SK-N-SH (cell line): ENCODE data around the gene PPARGC1A. TPM values are rescaled to one million over a fixed set of nuclear protein-coding genes. Genes with fewer than 3 reads are reported as not detected.

Source experiments
- CTCF ChIA-PET: fragments of 300-600, 350-600 bp; formaldehyde crosslinking; extraction: SDS; loops from one replicate; lab custom pipeline; 2021; lab: Yijun Ruan, JAX
- POLR2A ChIA-PET: fragments of 350-600 bp; sonication (Branson Sonifier 250); formaldehyde crosslinking; extraction: SDS; loops from one replicate; lab custom pipeline; 2020; ENCODE audit warnings: antibody characterized with exemption, inconsistent platforms; lab: Yijun Ruan, JAX
- DNase-seq: peaks from one replicate; pipeline ENCODE4 v3.0.0; 2012
- H2AFZ ChIP-seq: fragments of 200-600 bp; sonication (generic); 2 replicates; pipeline ENCODE4 v1.8.1; 2016; ENCODE audit warnings: antibody characterized with exemption, mild to moderate bottlenecking, low read depth
- H3F3A ChIP-seq: fragments of 200-600 bp; sonication (generic); replicated peaks from 2 replicates; pipeline ENCODE3; 2016; ENCODE audit warnings: antibody characterized with exemption, mild to moderate bottlenecking; ENCODE audit not compliant: insufficient read depth
- H3K27ac ChIP-seq, 2 experiments: fragments of 200-500 bp in 1 of 2; fragments of 200-600 bp in 1 of 2; sonication (Bioruptor generic) in 1 of 2; sonication (generic), shearing (Covaris generic) in 1 of 2; 2 replicates each; pipeline versions ENCODE4 v1.5.1 to v1.6.1; 2014 to 2016; ENCODE audit warnings: low read depth in 2 of 2, inconsistent platforms in 1 of 2, low read length in 1 of 2, mild to moderate bottlenecking in 1 of 2, mixed read lengths in 1 of 2
- H3K27me3 ChIP-seq: fragments of 200-600 bp; sonication (generic), shearing (Covaris generic); 2 replicates; pipeline ENCODE4 v1.6.1; 2016; ENCODE audit warnings: mixed run types; ENCODE audit not compliant: insufficient read depth
- H3K36me3 ChIP-seq, 2 experiments: fragments of 200-500 bp in 1 of 2; fragments of 200-600 bp in 1 of 2; sonication (Bioruptor generic) in 1 of 2; sonication (generic) in 1 of 2; replicated peaks in 1 of 2; 2 replicates each; pipeline versions ENCODE3 to v1.5.1; 2014 to 2016; ENCODE audit warnings: low read length in 1 of 2, mild to moderate bottlenecking in 1 of 2; ENCODE audit not compliant: insufficient read depth in 2 of 2, control insufficient read depth in 1 of 2
- H3K4me1 ChIP-seq, 2 experiments: fragments of 200-500 bp in 1 of 2; fragments of 200-600 bp in 1 of 2; sonication (Bioruptor generic) in 1 of 2; sonication (generic), shearing (Covaris generic) in 1 of 2; 2 replicates each; pipeline versions ENCODE4 v1.5.1 to v1.6.1; 2014 to 2016; ENCODE audit warnings: low read depth in 1 of 2, low read length in 1 of 2, mixed run types in 1 of 2; ENCODE audit not compliant: insufficient read depth in 2 of 2, control insufficient read depth in 1 of 2
- H3K4me2 ChIP-seq: fragments of 200-600 bp; sonication (generic), shearing (Covaris generic); 2 replicates; pipeline ENCODE4 v1.6.1; 2017; ENCODE audit warnings: mixed run types
- H3K4me3 ChIP-seq, 2 experiments: fragments of 200-500 bp in 1 of 2; fragments of 200-600 bp in 1 of 2; sonication (Bioruptor generic) in 1 of 2; sonication (generic), shearing (Covaris generic) in 1 of 2; 2 replicates each; pipeline versions ENCODE4 v1.5.1 to v1.8.1; 2014 to 2016; ENCODE audit warnings: low read depth in 2 of 2, inconsistent platforms in 1 of 2, low read length in 1 of 2, mild to moderate bottlenecking in 1 of 2, mixed read lengths in 1 of 2, moderate library complexity in 1 of 2
- H3K79me2 ChIP-seq: fragments of 200-600 bp; sonication (generic); 2 replicates; pipeline ENCODE4 v1.8.1; 2017; ENCODE audit warnings: mild to moderate bottlenecking; ENCODE audit not compliant: insufficient read depth
- H3K9ac ChIP-seq: fragments of 200-600 bp; sonication (generic); 2 replicates; pipeline ENCODE4 v1.6.1; 2017; ENCODE audit warnings: mixed run types
- H3K9me2 ChIP-seq: fragments of 200-600 bp; sonication (generic); 2 replicates; pipeline ENCODE4 v1.6.1; 2017; ENCODE audit warnings: mixed run types
- H3K9me3 ChIP-seq: fragments of 200-600 bp; sonication (generic); 2 replicates; pipeline ENCODE4 v1.6.1; 2017; ENCODE audit warnings: mixed run types, mild to moderate bottlenecking, moderate library complexity
- H4K20me1 ChIP-seq: fragments of 200-600 bp; sonication (generic); 2 replicates; pipeline ENCODE4 v1.6.1; 2017; ENCODE audit warnings: mild to moderate bottlenecking, mixed run types; ENCODE audit not compliant: insufficient read depth
- CHD2 ChIP-seq: fragments of 150-350 bp; IDR thresholded peaks from 2 replicates; pipeline ENCODE4 v1.6.1; 2018; ENCODE audit warnings: low read length; ENCODE audit not compliant: partially characterized antibody
- CTCF ChIP-seq: fragments of 200-600 bp; sonication (generic); IDR thresholded peaks from 2 replicates; pipeline ENCODE4 v1.6.1; 2017; ENCODE audit warnings: antibody characterized with exemption, mild to moderate bottlenecking, moderate library complexity
- EP300 ChIP-seq, 2 experiments: IDR thresholded peaks; 2 replicates each; pipeline versions ENCODE4 v1.4.0 to v1.6.1; 2012; ENCODE audit warnings: borderline replicate concordance in 1 of 2, low read depth in 1 of 2, low read length in 1 of 2
- FOSL2 ChIP-seq: IDR thresholded peaks from 2 replicates; pipeline ENCODE4 v1.4.0; 2012; ENCODE audit warnings: low read depth, mild to moderate bottlenecking, moderate library complexity, borderline replicate concordance
- FOXJ3 ChIP-seq: sonication (generic); formaldehyde crosslinking; IDR thresholded peaks from 2 replicates; pipeline ENCODE4 v1.5.1; 2020; ENCODE audit warnings: mild to moderate bottlenecking, missing genetic modification reagents
- FOXM1 ChIP-seq: IDR thresholded peaks from 2 replicates; pipeline ENCODE4 v1.4.0; 2012; ENCODE audit warnings: low read depth, mild to moderate bottlenecking
- GATA2 ChIP-seq: sonication (generic); formaldehyde crosslinking; IDR thresholded peaks from 2 replicates; pipeline ENCODE4 v1.5.0; 2020; ENCODE audit warnings: mild to moderate bottlenecking, missing genetic modification reagents
- JUND ChIP-seq: IDR thresholded peaks from 2 replicates; pipeline ENCODE4 v1.4.0; 2012
- MEF2A ChIP-seq: IDR thresholded peaks from 2 replicates; pipeline ENCODE4 v1.4.0; 2012; ENCODE audit warnings: low read depth, borderline replicate concordance
- MXI1 ChIP-seq: IDR thresholded peaks from 2 replicates; pipeline ENCODE4 v1.6.1; 2012; ENCODE audit warnings: mild to moderate bottlenecking, low read depth, low read length, improper control_type of control experiment
- NRF1 ChIP-seq: IDR thresholded peaks from 2 replicates; pipeline ENCODE4 v1.6.1; 2012; ENCODE audit warnings: low read depth, mild to moderate bottlenecking, low read length
- PBX3 ChIP-seq: IDR thresholded peaks from 2 replicates; pipeline ENCODE4; 2012
- RAD21 ChIP-seq: IDR thresholded peaks from 2 replicates; pipeline ENCODE4 v1.6.1; 2012; ENCODE audit warnings: mild to moderate bottlenecking, low read length
- RCOR1 ChIP-seq: fragments of 150-350 bp; IDR thresholded peaks from 2 replicates; pipeline ENCODE4 v1.6.1; 2017; ENCODE audit warnings: antibody characterized with exemption, low read length
- RFX5 ChIP-seq: IDR thresholded peaks from 2 replicates; pipeline ENCODE4 v1.6.1; 2012; ENCODE audit warnings: mild to moderate bottlenecking, improper control_type of control experiment, low read length
- SIN3A ChIP-seq: IDR thresholded peaks from 2 replicates; pipeline ENCODE4 v1.6.1; 2012; ENCODE audit warnings: low read depth, mild to moderate bottlenecking, low read length, moderate library complexity, borderline replicate concordance
- TAF1 ChIP-seq: IDR thresholded peaks from 2 replicates; pipeline ENCODE4 v1.6.1; 2012; ENCODE audit warnings: low read depth, mild to moderate bottlenecking, low read length, moderate library complexity, borderline replicate concordance
- USF1 ChIP-seq: IDR thresholded peaks from 2 replicates; pipeline ENCODE4 v1.4.0; 2012; ENCODE audit warnings: low read depth, borderline replicate concordance
- YY1 ChIP-seq: IDR thresholded peaks from 2 replicates; pipeline ENCODE4 v1.4.0; 2012; ENCODE audit warnings: low read depth, mild to moderate bottlenecking
- WGBS: methylation state at CpG from one replicate; pipeline ENCODE4 v1.1.6; 2017; ENCODE audit warnings: low lambda C conversion rate; 5-methylcytosine and 5-hydroxymethylcytosine counted together
- polyA plus RNA-seq, 3 experiments: library from polyadenylated mRNA; depleted of rRNA; stranded (reverse); fragments of >200 nt; gene quantifications; 2 replicates each; pipeline ENCODE4 v1.2.3, GENCODE V29; 2012
- TF ChIP-seq, protein P1 (sequence below): fragments of 150-350 bp; IDR thresholded peaks from 2 replicates; pipeline ENCODE4 v1.6.1; 2017; ENCODE audit warnings: antibody characterized with exemption, low read length, low read depth, borderline replicate concordance

Gene PPARGC1A
- polyA plus RNA-seq, 1 of the 3 experiments (the other 2 are of a cell fraction), result 0.07 TPM

DNA sequence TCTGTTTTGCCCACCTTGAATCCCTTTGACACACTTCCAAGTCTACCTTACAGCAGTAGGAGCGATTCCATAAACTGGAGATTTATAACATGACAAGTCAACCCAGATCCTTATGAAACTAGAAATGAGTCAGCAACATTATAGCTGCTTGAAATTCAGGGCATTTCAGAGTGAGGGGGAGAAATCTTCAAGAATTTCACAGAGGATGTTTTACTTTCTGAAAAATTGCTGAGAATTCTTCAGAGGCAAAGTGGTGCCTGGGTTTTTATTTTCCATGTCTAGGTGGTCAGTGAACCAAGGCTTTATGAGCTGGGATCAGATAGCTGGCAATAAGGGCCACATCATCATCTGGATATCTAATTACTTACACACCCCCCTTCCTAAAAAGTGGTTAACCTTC, 119.8 kb downstream of the PPARGC1A start:
- no peaks in the 10 kb centered on the region for H3K9me2 ChIP-seq
- H3K36me3 ChIP-seq, result no peaks in the 10 kb centered on the region
- no peaks in the 10 kb centered on the region for H3K27me3 ChIP-seq
- POLR2A ChIA-PET, result no interaction called here
- H3K4me2 ChIP-seq, result no peak overlapping the region
- H3K9me3 ChIP-seq, result no peaks in the 10 kb centered on the region
- no peak overlapping the region for H3K9ac ChIP-seq
- no peak overlapping the region for H2AFZ ChIP-seq
- H3K4me1 ChIP-seq, result no peaks in the 10 kb centered on the region
- H3F3A ChIP-seq, result no peaks in the 10 kb centered on the region
- H4K20me1 ChIP-seq, result no peaks in the 10 kb centered on the region
- no peak for TF ChIP-seq RAD21
- TF ChIP-seq TAF1, result no peak
- TF ChIP-seq RCOR1, result no peak
- TF ChIP-seq YY1, result no peak
- no peak for TF ChIP-seq RFX5
- no peak for TF ChIP-seq FOXM1
- no peak for TF ChIP-seq JUND
- TF ChIP-seq FOXJ3, result no peak
- no peak for TF ChIP-seq NRF1
- no peak for TF ChIP-seq FOSL2
- no peak for TF ChIP-seq SIN3A
- no peak for TF ChIP-seq EP300 (IDR thresholded peaks at IDR 0.05; ENCODE audit: borderline replicate concordance in 1 of 2, low read depth in 1 of 2, low read length in 1 of 2)
- TF ChIP-seq USF1, result no peak
- no peak for TF ChIP-seq GATA2 (CRISPR knock-in tag)
- TF ChIP-seq CTCF, result no peak
- no peak for TF ChIP-seq CHD2
- TF ChIP-seq, protein P1, sequence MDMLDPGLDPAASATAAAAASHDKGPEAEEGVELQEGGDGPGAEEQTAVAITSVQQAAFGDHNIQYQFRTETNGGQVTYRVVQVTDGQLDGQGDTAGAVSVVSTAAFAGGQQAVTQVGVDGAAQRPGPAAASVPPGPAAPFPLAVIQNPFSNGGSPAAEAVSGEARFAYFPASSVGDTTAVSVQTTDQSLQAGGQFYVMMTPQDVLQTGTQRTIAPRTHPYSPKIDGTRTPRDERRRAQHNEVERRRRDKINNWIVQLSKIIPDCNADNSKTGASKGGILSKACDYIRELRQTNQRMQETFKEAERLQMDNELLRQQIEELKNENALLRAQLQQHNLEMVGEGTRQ, result no peak
- no peak for TF ChIP-seq PBX3
- no peak for TF ChIP-seq MEF2A
- no peak for TF ChIP-seq MXI1
- CTCF ChIA-PET, result no interaction called here
- no peak overlapping the region for H3K27ac ChIP-seq
- H3K79me2 ChIP-seq, result no peaks in the 10 kb centered on the region
- WGBS, result 7% methylated on average over 1 of the region's 1 CpG
- no peak overlapping the region for H3K4me3 ChIP-seq
- DNase-seq, result no peak
